Measurements from ENCODE around the gene MED26. TPM values are rescaled to one million over a fixed set of nuclear protein-coding genes. Genes with fewer than 3 reads are reported as not detected.

The MED26 gene
- total and polyA plus RNA-seq, 5 donors from 2014 or later = 2.9 to 62.5 (median 3.9) TPM

DNA sequence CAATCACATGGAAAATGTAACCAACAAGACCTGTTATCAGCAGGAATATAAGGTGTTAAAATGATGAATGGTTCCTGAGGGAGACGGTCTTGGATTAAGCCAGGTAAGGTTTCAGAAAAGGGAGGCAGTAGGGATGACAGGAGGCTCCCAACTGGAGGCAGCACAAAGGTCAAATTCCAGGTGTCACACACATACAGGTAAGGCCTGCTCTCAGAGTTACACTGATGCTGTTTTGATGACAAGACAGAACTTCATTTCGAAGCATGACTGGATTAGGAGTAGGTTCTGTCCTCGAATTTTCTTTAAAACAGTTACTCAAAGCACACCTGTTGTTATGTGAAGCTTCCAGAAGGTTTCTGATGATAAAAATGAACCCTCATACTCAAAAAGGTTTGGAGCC is 7.4 kb downstream of the MED26 start:
- Mint-ChIP-seq H3K9me3 (no peaks in the 10 kb centered on the region), H3K4me3 (peak overlapping the region in 1 of 4 donors; percentile 76), H3K36me3 (peaks cover 4% of the 10 kb centered on the region), H3K4me1 (peaks cover 2 to 90% (median 49%) of the 10 kb centered on the region in 4 donors), H3K27me3 (no peaks in the 10 kb centered on the region), H3K27ac (peak overlapping the region in 1 of 3 donors; percentile 51)
- peaks cover 29% of the 10 kb centered on the region for H3K36me3 ChIP-seq (ENCODE audit: control insufficient read depth, insufficient read depth, low read length)
- H3K4me3 ChIP-seq (ENCODE audit: low read depth, low read length) = no peak overlapping the region
- no peaks in the 10 kb centered on the region for H3K9me3 ChIP-seq (ENCODE audit: control insufficient read depth in 2 of 2, low read length in 2 of 2)
- H3K27ac ChIP-seq (ENCODE audit: insufficient read depth, low read length, poor library complexity, severe bottlenecking) = no peak overlapping the region
- DNase-seq (no peak), ATAC-seq (ENCODE audit: low read depth in 2 of 2) (no peak)
- peaks cover 32% of the 10 kb centered on the region for H3K4me1 ChIP-seq (ENCODE audit: control insufficient read depth, insufficient read depth, low read length, poor library complexity, severe bottlenecking)
- no peaks in the 10 kb centered on the region for H3K27me3 ChIP-seq (ENCODE audit: control insufficient read depth, insufficient read depth, low read length)

DNA sequence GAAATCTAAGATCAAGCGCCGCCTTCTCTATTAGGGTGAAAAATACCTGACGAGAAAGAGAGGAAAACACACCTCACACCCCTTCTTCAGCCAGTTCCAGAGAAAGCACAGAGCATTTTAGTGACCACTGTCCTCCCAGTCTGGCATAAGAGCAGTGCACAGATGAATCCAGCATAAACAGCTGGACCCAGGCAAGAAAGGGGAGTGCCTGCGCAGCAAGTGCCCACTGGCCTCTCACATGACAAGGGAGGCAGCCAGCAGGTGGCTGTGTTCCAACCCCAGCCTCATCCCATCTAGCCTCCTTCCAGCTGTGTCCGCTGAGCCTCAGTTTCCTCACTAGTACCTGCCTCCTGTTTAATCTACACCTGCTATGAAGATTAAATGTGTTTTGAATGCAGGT is 8.0 kb downstream of the MED26 start:
- Histone ChIP-seq H3K27ac (ENCODE audit: insufficient read depth, low read length, poor library complexity, severe bottlenecking) (no peak overlapping the region), H3K4me3 (ENCODE audit: low read depth, low read length) (no peak overlapping the region), H3K36me3 (ENCODE audit: control insufficient read depth, insufficient read depth, low read length) (peaks cover 24% of the 10 kb centered on the region), H3K4me1 (ENCODE audit: control insufficient read depth, insufficient read depth, low read length, poor library complexity, severe bottlenecking) (peaks cover 32% of the 10 kb centered on the region), H3K27me3 (ENCODE audit: control insufficient read depth, insufficient read depth, low read length) (no peaks in the 10 kb centered on the region), H3K9me3 (ENCODE audit: control insufficient read depth in 2 of 2, low read length in 2 of 2) (no peaks in the 10 kb centered on the region)
- Mint-ChIP-seq H3K27me3 (no peaks in the 10 kb centered on the region), H3K4me3 (no peak overlapping the region), H3K27ac (no peak overlapping the region), H3K4me1 (peaks cover 0 to 90% (median 48%) of the 10 kb centered on the region in 4 donors), H3K9me3 (no peaks in the 10 kb centered on the region), H3K36me3 (peaks cover under 1% of the 10 kb centered on the region)
- ATAC-seq (ENCODE audit: low read depth in 2 of 2) = no peak
- DNase-seq = no peak

DNA sequence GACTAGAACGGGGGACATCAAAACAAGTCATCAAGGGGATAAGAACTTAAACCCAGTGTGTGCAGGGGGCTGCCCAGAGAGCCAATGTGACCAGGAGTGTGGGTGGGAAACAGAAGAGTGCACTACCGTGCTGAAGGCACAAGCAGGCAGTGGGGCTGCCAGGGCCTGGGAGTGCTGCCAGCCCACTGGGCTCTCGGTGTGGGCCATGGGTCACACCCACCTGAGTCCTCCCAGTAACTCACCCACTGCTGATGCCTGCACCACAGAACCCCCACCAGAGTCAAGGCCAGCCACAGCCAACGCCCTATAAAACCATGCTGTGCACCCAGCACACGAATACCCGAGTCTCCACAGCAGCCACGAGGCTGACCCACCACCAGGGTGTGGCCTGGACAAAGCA is 8.5 kb downstream of the MED26 start:
- Mint-ChIP-seq H3K27me3 (no peaks in the 10 kb centered on the region), H3K9me3 (no peaks in the 10 kb centered on the region)

DNA sequence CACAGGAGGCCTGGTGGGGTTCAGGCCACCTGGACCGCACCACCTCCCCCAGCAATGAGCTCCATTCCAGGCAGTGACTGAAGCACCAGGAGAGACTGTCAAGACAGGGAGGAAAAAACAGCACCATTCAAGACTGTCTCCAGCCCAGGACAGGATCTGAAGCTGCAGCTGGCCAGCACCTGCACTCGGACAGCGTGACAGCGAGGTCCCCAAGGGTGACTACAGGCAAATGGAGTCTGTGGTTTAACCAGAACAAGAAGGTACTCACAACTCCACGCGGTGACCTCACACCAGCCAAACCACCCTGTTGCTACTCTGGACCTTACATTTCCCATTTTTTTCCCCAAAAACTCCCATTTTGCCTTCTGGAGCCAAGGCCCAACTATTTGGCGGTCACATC is 9.8 kb downstream of the MED26 start:
- H3K9me3 Mint-ChIP-seq = no peaks in the 10 kb centered on the region
- Histone ChIP-seq H3K27me3 (ENCODE audit: control insufficient read depth, insufficient read depth, low read length) (no peaks in the 10 kb centered on the region), H3K36me3 (ENCODE audit: control insufficient read depth, insufficient read depth, low read length) (peaks cover 13% of the 10 kb centered on the region), H3K9me3 (ENCODE audit: control insufficient read depth in 2 of 2, low read length in 2 of 2) (no peaks in the 10 kb centered on the region), H3K27ac (ENCODE audit: insufficient read depth, low read length, poor library complexity, severe bottlenecking) (no peak overlapping the region), H3K4me1 (ENCODE audit: control insufficient read depth, insufficient read depth, low read length, poor library complexity, severe bottlenecking) (peaks cover 29% of the 10 kb centered on the region), H3K4me3 (ENCODE audit: low read depth, low read length) (no peak overlapping the region)
- H3K4me1 Mint-ChIP-seq = peaks cover 0 to 87% (median 44%) of the 10 kb centered on the region in 4 donors
- peaks cover 4% of the 10 kb centered on the region for H3K36me3 Mint-ChIP-seq
- DNase-seq = no peak
- H3K4me3 Mint-ChIP-seq = no peak overlapping the region
- ATAC-seq (ENCODE audit: low read depth in 2 of 2) = no peak
- H3K27me3 Mint-ChIP-seq = no peaks in the 10 kb centered on the region
- H3K27ac Mint-ChIP-seq = peak overlapping the region in 1 of 3 donors; percentile 36

More for the DNA sequence above, 8.5 kb downstream of the MED26 start:
- Histone ChIP-seq H3K27me3 (ENCODE audit: control insufficient read depth, insufficient read depth, low read length) (no peaks in the 10 kb centered on the region), H3K27ac (ENCODE audit: insufficient read depth, low read length, poor library complexity, severe bottlenecking) (no peak overlapping the region), H3K9me3 (ENCODE audit: control insufficient read depth in 2 of 2, low read length in 2 of 2) (no peaks in the 10 kb centered on the region), H3K4me1 (ENCODE audit: control insufficient read depth, insufficient read depth, low read length, poor library complexity, severe bottlenecking) (peaks cover 29% of the 10 kb centered on the region), H3K36me3 (ENCODE audit: control insufficient read depth, insufficient read depth, low read length) (peaks cover 20% of the 10 kb centered on the region), H3K4me3 (ENCODE audit: low read depth, low read length) (no peak overlapping the region)
- no peak overlapping the region for H3K27ac Mint-ChIP-seq
- DNase-seq (no peak), ATAC-seq (ENCODE audit: low read depth in 2 of 2) (no peak)
- H3K4me1 Mint-ChIP-seq = peaks cover 0 to 88% (median 49%) of the 10 kb centered on the region in 4 donors
- H3K4me3 Mint-ChIP-seq = no peak overlapping the region
- H3K36me3 Mint-ChIP-seq = peaks cover 4% of the 10 kb centered on the region

DNA sequence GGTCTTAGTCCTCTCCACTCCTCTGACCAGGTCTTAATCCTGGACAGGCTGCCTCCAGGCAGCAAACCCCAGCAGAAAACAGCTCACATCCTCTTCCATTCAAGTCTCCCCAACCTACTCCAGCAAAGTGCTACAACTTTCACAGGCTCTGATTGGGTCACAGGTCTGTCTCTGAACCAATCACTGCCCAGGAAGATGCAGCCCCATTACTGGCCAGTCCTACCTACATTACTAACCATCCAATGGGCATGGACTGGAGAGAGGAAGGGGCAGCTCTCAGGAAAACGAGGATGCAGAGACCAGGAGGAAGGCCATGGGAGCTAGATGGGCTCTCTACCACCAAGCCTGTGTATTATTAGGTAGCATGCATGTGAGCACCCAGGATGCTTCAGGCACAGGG is 12.2 kb downstream of the MED26 start:
- peaks cover 3 to 91% (median 53%) of the 10 kb centered on the region in 4 donors for H3K4me1 Mint-ChIP-seq
- peaks cover 29% of the 10 kb centered on the region for H3K4me1 ChIP-seq (ENCODE audit: control insufficient read depth, insufficient read depth, low read length, poor library complexity, severe bottlenecking)
- no peaks in the 10 kb centered on the region for H3K27me3 Mint-ChIP-seq
- no peaks in the 10 kb centered on the region for H3K9me3 ChIP-seq (ENCODE audit: control insufficient read depth in 2 of 2, low read length in 2 of 2)
- no peak overlapping the region for H3K4me3 Mint-ChIP-seq
- peaks cover 4% of the 10 kb centered on the region for H3K36me3 Mint-ChIP-seq
- ATAC-seq (ENCODE audit: low read depth in 2 of 2) (peak in 1 of 2 donors; percentile 18), DNase-seq (no peak)
- H3K27me3 ChIP-seq (ENCODE audit: control insufficient read depth, insufficient read depth, low read length) = no peaks in the 10 kb centered on the region
- peak overlapping the region in 1 of 3 donors; percentile 91 for H3K27ac Mint-ChIP-seq
- H3K27ac ChIP-seq (ENCODE audit: insufficient read depth, low read length, poor library complexity, severe bottlenecking) = no peak overlapping the region
- H3K36me3 ChIP-seq (ENCODE audit: control insufficient read depth, insufficient read depth, low read length) = peaks cover 3% of the 10 kb centered on the region
- H3K4me3 ChIP-seq (ENCODE audit: low read depth, low read length) = no peak overlapping the region
- no peaks in the 10 kb centered on the region for H3K9me3 Mint-ChIP-seq

DNA sequence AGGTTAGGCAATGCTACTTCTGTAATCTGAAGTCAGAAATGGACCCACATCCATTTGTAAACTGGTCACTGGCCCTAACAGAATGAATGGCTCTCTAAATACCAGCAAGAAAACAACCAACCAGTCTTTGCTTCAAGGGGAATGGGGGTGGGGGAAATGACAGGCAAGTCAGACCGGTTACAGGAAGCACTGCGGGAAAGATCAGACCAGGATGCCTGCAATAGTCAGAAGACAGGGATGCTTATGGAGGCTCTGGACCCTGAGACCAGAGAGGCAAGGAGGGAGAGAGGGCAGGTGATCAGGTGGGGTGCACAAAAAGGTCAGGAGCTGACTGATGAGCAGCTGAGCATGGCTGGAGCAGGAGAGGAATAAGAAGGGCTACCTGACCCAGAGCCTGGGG is 13.1 kb downstream of the MED26 start:
- H3K9me3 ChIP-seq (ENCODE audit: control insufficient read depth in 2 of 2, low read length in 2 of 2) = no peaks in the 10 kb centered on the region
- Mint-ChIP-seq H3K9me3 (no peaks in the 10 kb centered on the region), H3K27me3 (no peaks in the 10 kb centered on the region), H3K36me3 (peaks cover 4% of the 10 kb centered on the region), H3K4me3 (peak overlapping the region in 3 of 4 donors; percentile 44 to 73 (median 56)), H3K27ac (peak overlapping the region; percentile 47 to 91 (median 84)), H3K4me1 (peaks cover 6 to 89% (median 56%) of the 10 kb centered on the region in 4 donors)
- H3K36me3 ChIP-seq (ENCODE audit: control insufficient read depth, insufficient read depth, low read length) = no peaks in the 10 kb centered on the region
- peaks cover 30% of the 10 kb centered on the region for H3K4me1 ChIP-seq (ENCODE audit: control insufficient read depth, insufficient read depth, low read length, poor library complexity, severe bottlenecking)
- no peaks in the 10 kb centered on the region for H3K27me3 ChIP-seq (ENCODE audit: control insufficient read depth, insufficient read depth, low read length)
- no peak overlapping the region for H3K4me3 ChIP-seq (ENCODE audit: low read depth, low read length)
- DNase-seq (no peak), ATAC-seq (ENCODE audit: low read depth in 2 of 2) (no peak)
- no peak overlapping the region for H3K27ac ChIP-seq (ENCODE audit: insufficient read depth, low read length, poor library complexity, severe bottlenecking)

DNA sequence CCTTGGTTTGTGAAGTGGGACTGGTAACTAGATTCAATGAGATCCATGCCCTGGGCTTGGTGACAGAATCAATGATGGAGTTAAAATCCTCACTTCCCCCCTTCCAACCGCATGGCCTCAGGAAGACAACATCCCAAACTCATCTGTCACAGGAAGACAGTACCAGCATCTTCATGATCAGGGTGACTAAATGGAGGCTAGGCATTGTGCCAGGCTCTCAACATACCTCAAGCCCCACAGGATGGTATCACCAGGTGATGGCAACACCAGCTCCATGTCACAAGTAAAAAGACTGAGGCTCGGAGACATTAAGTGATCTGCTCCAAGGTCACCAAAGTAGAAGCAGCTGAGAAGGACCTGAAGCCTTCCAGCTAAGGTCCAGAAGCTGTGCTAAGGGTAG is 14.2 kb downstream of the MED26 start:
- no peaks in the 10 kb centered on the region for H3K27me3 ChIP-seq (ENCODE audit: control insufficient read depth, insufficient read depth, low read length)
- Mint-ChIP-seq H3K4me3 (no peak overlapping the region), H3K27me3 (no peaks in the 10 kb centered on the region), H3K36me3 (peaks cover 4% of the 10 kb centered on the region), H3K9me3 (no peaks in the 10 kb centered on the region), H3K27ac (peak overlapping the region in 2 of 3 donors; percentile 58 to 62), H3K4me1 (peaks cover 7 to 87% (median 51%) of the 10 kb centered on the region in 4 donors)
- H3K36me3 ChIP-seq (ENCODE audit: control insufficient read depth, insufficient read depth, low read length) = no peaks in the 10 kb centered on the region
- no peak overlapping the region for H3K4me3 ChIP-seq (ENCODE audit: low read depth, low read length)
- DNase-seq (no peak), ATAC-seq (ENCODE audit: low read depth in 2 of 2) (no peak)
- H3K4me1 ChIP-seq (ENCODE audit: control insufficient read depth, insufficient read depth, low read length, poor library complexity, severe bottlenecking) = peaks cover 25% of the 10 kb centered on the region
- H3K27ac ChIP-seq (ENCODE audit: insufficient read depth, low read length, poor library complexity, severe bottlenecking) = no peak overlapping the region
- H3K9me3 ChIP-seq (ENCODE audit: control insufficient read depth in 2 of 2, low read length in 2 of 2) = no peaks in the 10 kb centered on the region

DNA sequence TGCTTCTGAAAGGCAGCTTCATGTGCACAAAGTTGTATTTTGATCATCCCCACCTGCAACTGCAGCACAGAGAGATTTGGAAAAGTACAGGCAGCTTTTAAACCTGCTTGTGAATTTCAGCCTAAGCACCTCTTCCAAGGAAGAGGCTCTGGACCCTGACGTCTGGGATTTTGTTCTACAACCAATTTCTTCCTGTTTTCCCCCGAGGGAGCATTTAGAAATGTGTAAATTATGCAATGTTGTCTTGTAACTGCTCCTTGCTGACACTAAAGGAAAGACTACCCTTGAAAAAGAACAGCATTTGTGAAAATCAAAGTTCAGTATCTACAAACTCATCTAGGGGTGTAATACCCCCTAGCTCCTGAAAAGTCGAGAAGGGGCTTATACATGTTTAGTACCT is 15.4 kb downstream of the MED26 start:
- Mint-ChIP-seq H3K36me3 (peaks cover 8% of the 10 kb centered on the region), H3K27ac (peak overlapping the region; percentile 9 to 75 (median 62)), H3K4me1 (peaks cover 13 to 87% (median 55%) of the 10 kb centered on the region in 4 donors), H3K27me3 (no peaks in the 10 kb centered on the region), H3K9me3 (no peaks in the 10 kb centered on the region), H3K4me3 (no peak overlapping the region)
- Histone ChIP-seq H3K4me3 (ENCODE audit: low read depth, low read length) (no peak overlapping the region), H3K36me3 (ENCODE audit: control insufficient read depth, insufficient read depth, low read length) (no peaks in the 10 kb centered on the region), H3K27ac (ENCODE audit: insufficient read depth, low read length, poor library complexity, severe bottlenecking) (no peak overlapping the region), H3K4me1 (ENCODE audit: control insufficient read depth, insufficient read depth, low read length, poor library complexity, severe bottlenecking) (peaks cover 25% of the 10 kb centered on the region), H3K9me3 (ENCODE audit: control insufficient read depth in 2 of 2, low read length in 2 of 2) (no peaks in the 10 kb centered on the region), H3K27me3 (ENCODE audit: control insufficient read depth, insufficient read depth, low read length) (no peaks in the 10 kb centered on the region)
- ATAC-seq (ENCODE audit: low read depth in 2 of 2) (no peak), DNase-seq (no peak)
